ENCODE measurements around the gene SIGLEC11.

SIGLEC11 gene

GRCh38 chr19:50000038-50000840, 39.3 kb upstream of the SIGLEC11 start:
- H3K4me1 ChIP-seq (ENCODE audit: control insufficient read depth, insufficient read depth, low read length), result no peaks in the 10 kb centered on the region
- no peaks in the 10 kb centered on the region for H3K27me3 ChIP-seq (ENCODE audit: control insufficient read depth, insufficient read depth, low read length)
- H3K4me3 ChIP-seq (ENCODE audit: low read depth, low read length), result no peak overlapping the region
- no peaks in the 10 kb centered on the region for H3K9me3 ChIP-seq (ENCODE audit: control insufficient read depth, insufficient read depth, low read length)
- no peak overlapping the region for H3K9ac ChIP-seq (ENCODE audit: low read depth, low read length)
- peaks cover 32% of the 10 kb centered on the region for H3K36me3 ChIP-seq (ENCODE audit: control insufficient read depth, insufficient read depth, low read length)
- no peak overlapping the region for H3K27ac ChIP-seq (ENCODE audit: low read depth, low read length)

- Histone ChIP-seq H3K27ac (ENCODE audit: low read depth, low read length) (no peak overlapping the region), H3K9ac (ENCODE audit: low read depth, low read length) (no peak overlapping the region), H3K27me3 (ENCODE audit: control insufficient read depth, insufficient read depth, low read length) (no peaks in the 10 kb centered on the region), H3K9me3 (ENCODE audit: control insufficient read depth, insufficient read depth, low read length) (no peaks in the 10 kb centered on the region), H3K4me1 (ENCODE audit: control insufficient read depth, insufficient read depth, low read length) (no peaks in the 10 kb centered on the region), H3K4me3 (ENCODE audit: low read depth, low read length) (no peak overlapping the region), H3K36me3 (ENCODE audit: control insufficient read depth, insufficient read depth, low read length) (peaks cover 33% of the 10 kb centered on the region)
Observed at GRCh38 chr19:49999371-50000010, 38.5 kb upstream of the SIGLEC11 start.

GRCh38 chr19:49997709-49998108, 36.7 kb upstream of the SIGLEC11 start:
- Histone ChIP-seq H3K27me3 (ENCODE audit: control insufficient read depth, insufficient read depth, low read length) (no peaks in the 10 kb centered on the region), H3K27ac (ENCODE audit: low read depth, low read length) (no peak overlapping the region), H3K9me3 (ENCODE audit: control insufficient read depth, insufficient read depth, low read length) (no peaks in the 10 kb centered on the region), H3K4me3 (ENCODE audit: low read depth, low read length) (no peak overlapping the region), H3K36me3 (ENCODE audit: control insufficient read depth, insufficient read depth, low read length) (peaks cover 28% of the 10 kb centered on the region; the same call in 1 of the 2 replicates), H3K4me1 (ENCODE audit: control insufficient read depth, insufficient read depth, low read length) (no peaks in the 10 kb centered on the region), H3K9ac (ENCODE audit: low read depth, low read length) (no peak overlapping the region)

GRCh38 chr19:49988433-49988832, 27.5 kb upstream of the SIGLEC11 start:
- Histone ChIP-seq H3K27me3 (ENCODE audit: control insufficient read depth, insufficient read depth, low read length) (no peaks in the 10 kb centered on the region), H3K4me1 (ENCODE audit: control insufficient read depth, insufficient read depth, low read length) (no peaks in the 10 kb centered on the region), H3K9ac (ENCODE audit: low read depth, low read length) (no peak overlapping the region), H3K9me3 (ENCODE audit: control insufficient read depth, insufficient read depth, low read length) (no peaks in the 10 kb centered on the region), H3K4me3 (ENCODE audit: low read depth, low read length) (no peak overlapping the region), H3K27ac (ENCODE audit: low read depth, low read length) (no peak overlapping the region), H3K36me3 (ENCODE audit: control insufficient read depth, insufficient read depth, low read length) (peaks cover 16% of the 10 kb centered on the region; the same call in 1 of the 2 replicates)

GRCh38 chr19:49988007-49988406, 27.0 kb upstream of the SIGLEC11 start:
- H3K9me3 ChIP-seq (ENCODE audit: control insufficient read depth, insufficient read depth, low read length), result no peaks in the 10 kb centered on the region
- H3K4me1 ChIP-seq (ENCODE audit: control insufficient read depth, insufficient read depth, low read length), result no peaks in the 10 kb centered on the region
- H3K9ac ChIP-seq (ENCODE audit: low read depth, low read length), result no peak overlapping the region
- H3K27me3 ChIP-seq (ENCODE audit: control insufficient read depth, insufficient read depth, low read length), result no peaks in the 10 kb centered on the region
- no peak overlapping the region for H3K27ac ChIP-seq (ENCODE audit: low read depth, low read length)
- H3K36me3 ChIP-seq (ENCODE audit: control insufficient read depth, insufficient read depth, low read length), result peaks cover 16% of the 10 kb centered on the region; the same call in 1 of the 2 replicates
- no peak overlapping the region for H3K4me3 ChIP-seq (ENCODE audit: low read depth, low read length)

- no peak overlapping the region for H3K27ac ChIP-seq (ENCODE audit: low read depth, low read length)
- H3K9ac ChIP-seq (ENCODE audit: low read depth, low read length), result no peak overlapping the region
- H3K9me3 ChIP-seq (ENCODE audit: control insufficient read depth, insufficient read depth, low read length), result no peaks in the 10 kb centered on the region
- H3K4me1 ChIP-seq (ENCODE audit: control insufficient read depth, insufficient read depth, low read length), result no peaks in the 10 kb centered on the region
- peaks cover 11% of the 10 kb centered on the region; the same call in 1 of the 2 replicates for H3K36me3 ChIP-seq (ENCODE audit: control insufficient read depth, insufficient read depth, low read length)
- no peak overlapping the region for H3K4me3 ChIP-seq (ENCODE audit: low read depth, low read length)
- H3K27me3 ChIP-seq (ENCODE audit: control insufficient read depth, insufficient read depth, low read length), result no peaks in the 10 kb centered on the region
Observed at GRCh38 chr19:49987159-49987698, 26.3 kb upstream of the SIGLEC11 start.

GRCh38 chr19:49986354-49986753, 25.4 kb upstream of the SIGLEC11 start:
- Histone ChIP-seq H3K9me3 (ENCODE audit: control insufficient read depth, insufficient read depth, low read length) (no peaks in the 10 kb centered on the region), H3K9ac (ENCODE audit: low read depth, low read length) (no peak overlapping the region), H3K4me3 (ENCODE audit: low read depth, low read length) (no peak overlapping the region), H3K4me1 (ENCODE audit: control insufficient read depth, insufficient read depth, low read length) (no peaks in the 10 kb centered on the region), H3K27ac (ENCODE audit: low read depth, low read length) (no peak overlapping the region), H3K36me3 (ENCODE audit: control insufficient read depth, insufficient read depth, low read length) (peaks cover 8% of the 10 kb centered on the region; the same call in 1 of the 2 replicates), H3K27me3 (ENCODE audit: control insufficient read depth, insufficient read depth, low read length) (no peaks in the 10 kb centered on the region)

GRCh38 chr19:49985871-49986270, 24.9 kb upstream of the SIGLEC11 start:
- Histone ChIP-seq H3K27me3 (ENCODE audit: control insufficient read depth, insufficient read depth, low read length) (no peaks in the 10 kb centered on the region), H3K4me3 (ENCODE audit: low read depth, low read length) (no peak overlapping the region), H3K9ac (ENCODE audit: low read depth, low read length) (no peak overlapping the region), H3K9me3 (ENCODE audit: control insufficient read depth, insufficient read depth, low read length) (no peaks in the 10 kb centered on the region), H3K4me1 (ENCODE audit: control insufficient read depth, insufficient read depth, low read length) (no peaks in the 10 kb centered on the region), H3K27ac (ENCODE audit: low read depth, low read length) (no peak overlapping the region), H3K36me3 (ENCODE audit: control insufficient read depth, insufficient read depth, low read length) (peaks cover 6% of the 10 kb centered on the region; the same call in 1 of the 2 replicates)

- Histone ChIP-seq H3K36me3 (ENCODE audit: control insufficient read depth, insufficient read depth, low read length) (peaks cover 6% of the 10 kb centered on the region; the same call in 1 of the 2 replicates), H3K9ac (ENCODE audit: low read depth, low read length) (no peak overlapping the region), H3K27me3 (ENCODE audit: control insufficient read depth, insufficient read depth, low read length) (no peaks in the 10 kb centered on the region), H3K4me1 (ENCODE audit: control insufficient read depth, insufficient read depth, low read length) (no peaks in the 10 kb centered on the region), H3K27ac (ENCODE audit: low read depth, low read length) (no peak overlapping the region), H3K4me3 (ENCODE audit: low read depth, low read length) (no peak overlapping the region), H3K9me3 (ENCODE audit: control insufficient read depth, insufficient read depth, low read length) (no peaks in the 10 kb centered on the region)
Observed at GRCh38 chr19:49984491-49984890, 23.5 kb upstream of the SIGLEC11 start.

GRCh38 chr19:49983645-49984229, 22.8 kb upstream of the SIGLEC11 start:
- Histone ChIP-seq H3K27ac (ENCODE audit: low read depth, low read length) (no peak overlapping the region), H3K9me3 (ENCODE audit: control insufficient read depth, insufficient read depth, low read length) (no peaks in the 10 kb centered on the region), H3K36me3 (ENCODE audit: control insufficient read depth, insufficient read depth, low read length) (peaks cover 6% of the 10 kb centered on the region; the same call in 1 of the 2 replicates), H3K4me3 (ENCODE audit: low read depth, low read length) (no peak overlapping the region), H3K4me1 (ENCODE audit: control insufficient read depth, insufficient read depth, low read length) (no peaks in the 10 kb centered on the region), H3K27me3 (ENCODE audit: control insufficient read depth, insufficient read depth, low read length) (no peaks in the 10 kb centered on the region), H3K9ac (ENCODE audit: low read depth, low read length) (no peak overlapping the region)
